Measurements from ENCODE around the gene SETDB1. TPM values are rescaled to one million over a fixed set of nuclear protein-coding genes. Genes with fewer than 3 reads are reported as not detected.

SETDB1 gene
- total and polyA plus RNA-seq, 2 of the 13 experiments (the other 11 are each of a cell fraction or from before 2014, with no cell fraction given): 33.1 to 34.6 TPM

- TF ChIP-seq PTBP1 (IDR thresholded peaks at IDR 0.05; ENCODE audit: low read depth, low read length, poor library complexity, severe bottlenecking) (no peak), CHCHD3 (CRISPR knock-in tag; IDR thresholded peaks at IDR 0.05) (0 out of 2 replicates have a peak, but pooled peaks have one; percentile 44), ZNF792 (CRISPR knock-in tag; IDR thresholded peaks at IDR 0.05) (0 out of 2 replicates have a peak, but pooled peaks have one; percentile 14), ZNF574 (CRISPR knock-in tag; IDR thresholded peaks at IDR 0.05) (peak; percentile 61), FOXM1 (CRISPR knock-in tag; IDR thresholded peaks at IDR 0.05) (no peak), KMT2A (CRISPR knock-in tag; IDR thresholded peaks at IDR 0.05) (peak; percentile 49; the same call in 1 of the 2 replicates), UBTF (CRISPR knock-in tag; IDR thresholded peaks at IDR 0.05) (peak; percentile 80; the same call in 1 of the 2 replicates), HIC2 (CRISPR knock-in tag; IDR thresholded peaks at IDR 0.05; ENCODE audit: low read depth) (0 out of 2 replicates have a peak, but pooled peaks have one; percentile 30), ARID2 (CRISPR knock-in tag; IDR thresholded peaks at IDR 0.05; ENCODE audit: borderline replicate concordance) (peak; percentile 60; the same call in 1 of the 2 replicates), HDAC2 (CRISPR knock-in tag; IDR thresholded peaks at IDR 0.05) (peak; percentile 44; the same call in 1 of the 2 replicates), MXD3 (CRISPR knock-in tag; IDR thresholded peaks at IDR 0.05) (0 out of 2 replicates have a peak, but pooled peaks have one; percentile 25), DMAP1 (CRISPR knock-in tag; IDR thresholded peaks at IDR 0.05) (0 out of 2 replicates have a peak, but pooled peaks have one; percentile 39), ZBTB38 (CRISPR knock-in tag; IDR thresholded peaks at IDR 0.05) (peak; percentile 67), GABPB1 (CRISPR knock-in tag; IDR thresholded peaks at IDR 0.05) (peak; percentile 58; the same call in 1 of the 2 replicates), ZIK1 (CRISPR knock-in tag; IDR thresholded peaks at IDR 0.05; ENCODE audit: borderline replicate concordance, low read depth) (no peak), TAF15 (IDR thresholded peaks at IDR 0.05; ENCODE audit: low read depth, low read length, poor library complexity, severe bottlenecking) (no peak), HMGXB4 (CRISPR knock-in tag; IDR thresholded peaks at IDR 0.05; ENCODE audit: borderline replicate concordance in 1 of 2, low read depth in 1 of 2) (peak in 1 of 2 experiments; percentile 39; a peak in 2 of 4 replicates), ZNF746 (CRISPR knock-in tag; IDR thresholded peaks at IDR 0.05) (peak; percentile 56; the same call in 1 of the 2 replicates)
Measured at GRCh38 chr1:150974580-150975478, 48.7 kb downstream of the SETDB1 start, which contains the start of gene CERS2 (continued).
